NCI-H2227 (cell line): ENCODE results near the gene ASGR2.
A peak's percentile ranks its signal among the peaks of the same experiment; 100 is the strongest.
"Not testable (repeated sequence)": the region's sequence is repeated elsewhere in the genome, so short reads cannot be mapped to it uniquely, and the experiment has no call there.

ENCODE experiments used
- DNase-seq: peaks from one replicate; lab custom pipeline; 2025; ENCODE audit not compliant: unreplicated experiment; lab: John Stamatoyannopoulos, UW

The ASGR2 gene

GRCh38 chr17:7100641-7101379, 13.8 kb downstream of the ASGR2 start:
- peak; percentile 14 for DNase-seq

DNA sequence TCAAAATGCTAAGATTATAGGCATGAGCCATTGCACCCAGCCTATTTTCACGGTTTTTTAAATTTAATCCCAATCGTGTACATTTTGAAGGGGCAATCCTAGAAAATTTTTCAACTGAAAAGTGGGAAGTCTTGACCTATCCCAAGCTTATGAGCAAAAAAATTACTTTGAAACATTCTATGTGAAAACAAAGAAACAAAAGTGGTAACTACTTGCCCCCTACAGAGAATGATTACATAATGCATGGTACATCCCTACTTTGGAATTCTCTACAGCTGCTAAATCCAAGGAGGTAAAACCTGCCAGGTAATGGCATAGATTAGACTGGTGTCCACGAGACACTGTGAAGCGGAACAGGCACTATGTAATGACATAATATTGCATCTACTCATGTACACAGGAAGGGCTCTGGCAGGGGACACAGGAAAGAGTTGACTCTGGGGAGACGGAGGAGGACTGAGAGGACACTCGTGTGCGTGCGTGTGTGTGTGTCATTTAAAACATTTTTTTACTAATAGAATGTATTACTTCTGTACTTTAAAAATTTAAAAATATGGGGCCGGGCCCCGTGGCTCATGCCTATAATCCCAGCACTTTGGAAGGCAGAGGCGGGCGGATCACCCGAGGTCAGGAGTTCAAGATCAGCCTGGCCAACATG, 15.7 kb downstream of the ASGR2 start:
- DNase-seq, result no peak

- no peak for DNase-seq
Observed at GRCh38 chr17:7097940-7098339, 16.7 kb downstream of the ASGR2 start.

DNA sequence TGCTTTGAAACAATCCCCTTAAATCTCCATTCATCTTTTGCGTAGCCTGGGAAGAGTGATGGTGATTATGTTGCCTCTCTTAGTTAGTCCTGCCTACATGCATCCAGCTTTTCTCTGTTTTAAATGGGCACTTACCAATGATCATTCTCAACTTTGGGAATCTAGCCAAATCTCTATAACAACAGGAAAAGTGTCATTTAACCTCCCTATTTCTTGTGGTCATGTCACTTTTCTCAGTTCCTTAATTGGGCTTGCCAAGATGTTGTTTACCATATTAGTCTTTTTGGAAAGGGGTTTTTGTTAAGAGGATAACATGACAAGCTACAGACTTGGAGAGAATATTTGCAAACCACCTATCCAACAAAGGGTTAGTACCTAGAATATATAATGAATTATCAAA, 19.0 kb downstream of the ASGR2 start:
- no peak for DNase-seq

- no peak for DNase-seq
Observed at GRCh38 chr17:7094652-7095019, 20.0 kb downstream of the ASGR2 start.

DNA sequence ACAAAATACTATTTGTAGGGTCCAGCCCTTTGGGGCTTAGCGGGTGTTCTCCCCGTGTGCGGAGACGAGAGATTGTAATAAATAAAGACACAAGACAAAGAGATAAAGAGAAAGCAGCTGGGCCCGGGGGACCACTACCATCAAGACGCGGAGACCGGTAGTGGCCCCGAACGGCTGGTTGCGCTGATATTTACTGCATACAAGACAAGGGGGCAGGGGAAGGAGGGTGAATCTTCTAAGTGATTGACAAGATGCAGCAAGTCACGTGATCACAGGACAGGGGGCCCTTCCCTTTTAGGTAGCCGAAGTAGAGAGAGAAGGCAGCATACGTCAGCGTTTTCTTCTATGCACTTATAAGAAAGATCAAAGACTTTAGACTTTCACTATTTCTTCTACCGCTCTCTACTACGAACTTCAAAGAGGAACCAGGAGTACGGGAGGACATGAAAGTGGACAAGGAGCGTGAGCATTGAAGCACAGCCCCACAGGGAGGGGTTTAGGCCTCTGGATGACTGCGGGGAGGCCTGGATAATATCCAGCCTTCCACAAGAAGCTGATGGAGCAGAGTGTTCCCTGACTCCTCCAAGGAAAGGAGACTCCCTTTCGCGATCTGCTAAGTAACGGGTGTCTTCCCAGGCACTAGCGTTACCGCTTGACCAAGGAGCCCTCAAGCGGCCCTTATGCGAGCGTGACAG, 23.2 kb downstream of the ASGR2 start:
- DNase-seq, result not testable (repeated sequence)

- not testable (repeated sequence) for DNase-seq
Observed at GRCh38 chr17:7089570-7089969, 25.1 kb downstream of the ASGR2 start.

DNA sequence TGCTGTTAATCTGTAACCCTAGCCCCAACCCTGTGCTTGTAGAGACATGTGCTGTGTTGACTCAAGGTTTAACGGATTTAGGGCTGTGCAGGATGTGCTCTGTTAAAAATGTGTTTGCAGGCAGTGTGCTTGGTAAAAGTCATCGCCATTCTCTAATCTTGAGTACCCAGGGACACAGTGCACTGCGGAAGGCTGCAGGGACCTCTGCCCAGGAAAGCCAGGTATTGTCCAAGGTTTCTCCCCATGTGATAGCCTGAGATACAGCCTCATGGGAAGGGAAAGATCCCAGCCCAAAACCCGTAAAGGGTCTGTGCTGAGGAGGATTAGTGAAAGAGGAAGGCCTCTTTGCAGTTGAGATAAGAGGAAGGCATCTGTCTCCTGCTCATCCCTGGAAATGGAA, 26.2 kb downstream of the ASGR2 start:
- not testable (repeated sequence) for DNase-seq

- no peak for DNase-seq
Observed at GRCh38 chr17:7084088-7084487, 30.5 kb downstream of the ASGR2 start.

GRCh38 chr17:7083592-7083991, 31.0 kb downstream of the ASGR2 start:
- DNase-seq, result no peak

DNA sequence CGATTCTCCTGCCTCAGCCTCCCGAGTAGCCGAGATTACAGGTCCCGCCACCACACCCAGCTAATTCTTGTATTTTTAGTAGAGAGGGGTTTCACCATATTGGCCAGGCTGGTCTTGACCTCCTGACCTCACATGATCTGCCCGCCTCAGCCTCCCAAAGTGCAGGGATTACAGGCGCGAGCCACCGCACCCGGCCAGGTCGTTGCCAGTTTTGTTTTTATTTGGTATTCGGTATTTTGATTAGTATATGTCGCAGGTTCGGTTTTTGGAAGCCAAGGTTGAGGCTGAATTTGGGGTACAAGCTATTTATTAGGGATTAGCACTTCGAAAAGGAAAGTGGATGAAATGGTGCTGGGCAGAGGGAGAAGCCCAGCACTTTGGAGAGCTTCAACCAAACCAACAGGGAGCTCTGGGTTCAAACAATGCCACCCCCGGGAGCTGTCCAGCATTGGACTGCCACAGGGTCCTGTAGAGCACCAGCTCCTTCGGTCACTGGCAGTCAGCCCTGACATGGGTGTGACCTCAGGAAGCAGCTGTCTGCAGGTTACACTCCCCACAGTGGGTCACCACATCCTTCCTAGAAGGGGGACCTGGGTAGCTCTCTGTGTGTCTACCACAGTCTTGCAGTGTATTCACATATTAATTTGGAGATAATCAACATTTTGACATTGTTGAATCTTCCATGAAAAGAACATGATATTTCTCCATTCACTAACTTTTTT, 33.1 kb downstream of the ASGR2 start:
- no peak for DNase-seq

GRCh38 chr17:7080456-7081041, 34.1 kb downstream of the ASGR2 start:
- DNase-seq, result no peak

- DNase-seq, result no peak
Observed at GRCh38 chr17:7079581-7080455, 34.8 kb downstream of the ASGR2 start, which contains the start of gene CLEC10A. Gene CLEC10A (minus strand): TSS chr17:7080251. CDS start chr17:7078812, 1,439 bp downstream.

- no peak for DNase-seq
Observed at GRCh38 chr17:7078711-7079110, 35.9 kb downstream of the ASGR2 start.

- DNase-seq, result no peak
Observed at GRCh38 chr17:7077911-7078546, 36.6 kb downstream of the ASGR2 start.

- no peak for DNase-seq
Observed at GRCh38 chr17:7074931-7075330, 39.7 kb downstream of the ASGR2 start.

DNA sequence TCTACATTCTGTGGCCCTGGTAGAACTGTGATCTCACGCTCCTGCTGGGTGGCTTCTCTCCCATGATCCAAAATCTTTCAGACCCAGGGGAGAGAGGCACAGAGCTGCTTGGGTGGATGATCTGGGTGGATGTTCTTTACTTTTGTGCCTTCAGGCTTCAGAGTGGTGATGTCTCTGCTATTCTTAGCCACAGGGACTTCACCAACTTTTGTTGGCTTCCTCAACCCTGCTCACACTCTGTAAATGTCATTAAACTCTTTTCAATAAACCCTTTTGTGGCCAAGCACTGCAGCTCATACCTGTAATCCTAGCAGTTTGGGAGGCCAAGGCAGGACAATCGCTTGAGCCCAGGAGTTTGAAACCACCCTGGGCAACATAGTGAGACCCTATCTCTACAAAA, 42.2 kb downstream of the ASGR2 start:
- DNase-seq, result no peak

GRCh38 chr17:7070712-7071111, 43.9 kb downstream of the ASGR2 start:
- no peak for DNase-seq

DNA sequence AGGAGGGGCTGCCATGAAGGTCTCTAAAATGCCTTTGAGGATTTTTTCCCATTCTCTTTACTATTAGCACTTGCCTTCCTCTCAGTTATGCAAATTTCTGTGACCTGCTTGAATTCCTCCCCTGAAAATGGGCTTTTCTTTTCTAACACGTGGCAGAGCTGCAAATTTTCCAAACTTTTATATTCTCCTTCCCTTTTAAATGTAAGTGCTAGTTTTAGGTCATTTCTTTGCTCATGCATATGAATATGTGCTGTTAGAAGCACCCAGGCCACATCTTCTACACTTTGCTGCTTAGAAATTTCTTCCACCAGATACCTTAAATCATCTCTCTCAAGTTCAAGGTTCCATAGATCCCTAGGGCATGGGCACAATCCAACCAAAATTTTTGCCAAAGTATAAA, 46.4 kb downstream of the ASGR2 start:
- no peak for DNase-seq

- DNase-seq, result no peak
Observed at GRCh38 chr17:7067198-7067597, 47.4 kb downstream of the ASGR2 start.
